ENCODE results near the gene ITGAV.

Gene ITGAV

GRCh38 chr2:186624276-186624675, 34.4 kb downstream of the ITGAV start:
- H2AFZ ChIP-seq (ENCODE audit: low read length): no peak overlapping the region
- H3K23ac ChIP-seq (ENCODE audit: low read depth, low read length, poor library complexity): no peak overlapping the region
- H4K8ac ChIP-seq (ENCODE audit: low read depth, low read length): no peak overlapping the region
- H2BK15ac ChIP-seq (ENCODE audit: low read length): no peak overlapping the region
- H3K27me3 ChIP-seq (ENCODE audit: control insufficient read depth in 3 of 3, insufficient read depth in 3 of 3, low read depth in 1 of 3, low read length in 3 of 3): no peaks in the 10 kb centered on the region
- no peaks in the 10 kb centered on the region for H3K4me1 ChIP-seq (ENCODE audit: control insufficient read depth in 2 of 2, insufficient read depth in 1 of 2, low read depth in 1 of 2, low read length in 2 of 2)
- H3K79me1 ChIP-seq (ENCODE audit: low read depth, low read length): no peaks in the 10 kb centered on the region
- no peak overlapping the region for H3K4me2 ChIP-seq (ENCODE audit: insufficient read depth, low read length, poor library complexity, severe bottlenecking)
- no peak overlapping the region for H3K4ac ChIP-seq (ENCODE audit: low read length)
- H3K27ac ChIP-seq (replicated peaks; ENCODE audit: low read length): no peak overlapping the region
- peaks cover 2 to 40% of the 10 kb centered on the region in 2 donors for H3K36me3 ChIP-seq (replicated peaks in 1 of 2; ENCODE audit: control insufficient read depth in 2 of 2, insufficient read depth in 2 of 2, low read length in 2 of 2)
- no peak for DNase-seq (ENCODE audit: low spot score)
- no peak overlapping the region for H2BK5ac ChIP-seq (ENCODE audit: low read length)
- no peak overlapping the region for H4K91ac ChIP-seq (ENCODE audit: low read depth, low read length, poor library complexity)
- no peak overlapping the region for H2AK5ac ChIP-seq (ENCODE audit: low read depth, low read length)
- H3K18ac ChIP-seq (ENCODE audit: low read length): no peak overlapping the region
- WGBS, 2 donors (ENCODE audit: extremely low coverage in 2 of 2, insufficient read length in 2 of 2, insufficient replicate concordance in 1 of 2): no CpG with 5 or more reads among the region's 3 CpGs
- no peak overlapping the region for H3K14ac ChIP-seq (ENCODE audit: low read length)
- H3K9me3 ChIP-seq (replicated peaks in 1 of 2; ENCODE audit: control insufficient read depth in 2 of 2, insufficient read depth in 1 of 2, low read depth in 1 of 2, low read length in 2 of 2): no peaks in the 10 kb centered on the region
- H2BK12ac ChIP-seq (ENCODE audit: low read length): no peak overlapping the region
- no peak overlapping the region for H3K9ac ChIP-seq (ENCODE audit: low read depth, low read length, poor library complexity)
- no peak overlapping the region for H2BK120ac ChIP-seq (ENCODE audit: low read depth, low read length)
- no peak overlapping the region for H3K4me3 ChIP-seq (ENCODE audit: low read length in 2 of 2)

GRCh38 chr2:186629250-186629996, 39.6 kb downstream of the ITGAV start:
- H3K4me3 ChIP-seq (ENCODE audit: low read length in 2 of 2): no peak overlapping the region
- no peak for DNase-seq (ENCODE audit: low spot score)
- H4K91ac ChIP-seq (ENCODE audit: low read depth, low read length, poor library complexity): no peak overlapping the region
- H3K36me3 ChIP-seq (replicated peaks in 1 of 2; ENCODE audit: control insufficient read depth in 2 of 2, insufficient read depth in 2 of 2, low read length in 2 of 2): peaks cover 0 to 19% of the 10 kb centered on the region in 2 donors
- no peak overlapping the region for H2BK5ac ChIP-seq (ENCODE audit: low read length)
- no peaks in the 10 kb centered on the region for H3K27me3 ChIP-seq (ENCODE audit: control insufficient read depth in 3 of 3, insufficient read depth in 3 of 3, low read depth in 1 of 3, low read length in 3 of 3)
- H3K4ac ChIP-seq (ENCODE audit: low read length): no peak overlapping the region
- no peaks in the 10 kb centered on the region for H3K9me3 ChIP-seq (replicated peaks in 1 of 2; ENCODE audit: control insufficient read depth in 2 of 2, insufficient read depth in 1 of 2, low read depth in 1 of 2, low read length in 2 of 2)
- no peak overlapping the region for H3K4me2 ChIP-seq (ENCODE audit: insufficient read depth, low read length, poor library complexity, severe bottlenecking)
- H3K23ac ChIP-seq (ENCODE audit: low read depth, low read length, poor library complexity): no peak overlapping the region
- H2BK12ac ChIP-seq (ENCODE audit: low read length): no peak overlapping the region
- no peaks in the 10 kb centered on the region for H3K4me1 ChIP-seq (ENCODE audit: control insufficient read depth in 2 of 2, insufficient read depth in 1 of 2, low read depth in 1 of 2, low read length in 2 of 2)
- no peak overlapping the region for H3K9ac ChIP-seq (ENCODE audit: low read depth, low read length, poor library complexity)
- H3K14ac ChIP-seq (ENCODE audit: low read length): no peak overlapping the region
- WGBS, 2 donors (ENCODE audit: extremely low coverage in 2 of 2, insufficient read length in 2 of 2, insufficient replicate concordance in 1 of 2): no CpG with 5 or more reads among the region's 1 CpG
- H2BK15ac ChIP-seq (ENCODE audit: low read length): no peak overlapping the region
- no peak overlapping the region for H4K8ac ChIP-seq (ENCODE audit: low read depth, low read length)
- H2AFZ ChIP-seq (ENCODE audit: low read length): no peak overlapping the region
- H3K18ac ChIP-seq (ENCODE audit: low read length): no peak overlapping the region
- H2BK120ac ChIP-seq (ENCODE audit: low read depth, low read length): no peak overlapping the region
- H3K27ac ChIP-seq (replicated peaks; ENCODE audit: low read length): no peak overlapping the region
- no peaks in the 10 kb centered on the region for H3K79me1 ChIP-seq (ENCODE audit: low read depth, low read length)
- no peak overlapping the region for H2AK5ac ChIP-seq (ENCODE audit: low read depth, low read length)

GRCh38 chr2:186632417-186632816, 42.6 kb downstream of the ITGAV start:
- no peak for DNase-seq (ENCODE audit: low spot score)
- Histone ChIP-seq H3K27me3 (ENCODE audit: control insufficient read depth in 3 of 3, insufficient read depth in 3 of 3, low read depth in 1 of 3, low read length in 3 of 3) (no peaks in the 10 kb centered on the region), H3K4me2 (ENCODE audit: insufficient read depth, low read length, poor library complexity, severe bottlenecking) (no peak overlapping the region), H2AFZ (ENCODE audit: low read length) (no peak overlapping the region), H3K79me1 (ENCODE audit: low read depth, low read length) (no peaks in the 10 kb centered on the region), H3K14ac (ENCODE audit: low read length) (no peak overlapping the region), H2BK120ac (ENCODE audit: low read depth, low read length) (no peak overlapping the region), H3K18ac (ENCODE audit: low read length) (no peak overlapping the region), H2BK15ac (ENCODE audit: low read length) (no peak overlapping the region), H3K4me1 (ENCODE audit: control insufficient read depth in 2 of 2, insufficient read depth in 1 of 2, low read depth in 1 of 2, low read length in 2 of 2) (no peaks in the 10 kb centered on the region), H2BK12ac (ENCODE audit: low read length) (no peak overlapping the region), H3K9me3 (replicated peaks in 1 of 2; ENCODE audit: control insufficient read depth in 2 of 2, insufficient read depth in 1 of 2, low read depth in 1 of 2, low read length in 2 of 2) (no peaks in the 10 kb centered on the region), H3K36me3 (replicated peaks in 1 of 2; ENCODE audit: control insufficient read depth in 2 of 2, insufficient read depth in 2 of 2, low read length in 2 of 2) (peaks cover 0 to 24% of the 10 kb centered on the region in 2 donors), H3K23ac (ENCODE audit: low read depth, low read length, poor library complexity) (no peak overlapping the region), H2BK5ac (ENCODE audit: low read length) (no peak overlapping the region), H2AK5ac (ENCODE audit: low read depth, low read length) (no peak overlapping the region), H3K27ac (replicated peaks; ENCODE audit: low read length) (no peak overlapping the region), H4K91ac (ENCODE audit: low read depth, low read length, poor library complexity) (no peak overlapping the region), H3K4ac (ENCODE audit: low read length) (no peak overlapping the region), H3K9ac (ENCODE audit: low read depth, low read length, poor library complexity) (no peak overlapping the region), H4K8ac (ENCODE audit: low read depth, low read length) (no peak overlapping the region), H3K4me3 (ENCODE audit: low read length in 2 of 2) (no peak overlapping the region)
- WGBS, 2 donors (ENCODE audit: extremely low coverage in 2 of 2, insufficient read length in 2 of 2, insufficient replicate concordance in 1 of 2): no CpG with 5 or more reads among the region's 2 CpGs

- Histone ChIP-seq H3K4me3 (ENCODE audit: low read length in 2 of 2) (no peak overlapping the region), H2BK12ac (ENCODE audit: low read length) (no peak overlapping the region), H3K14ac (ENCODE audit: low read length) (no peak overlapping the region), H3K9me3 (replicated peaks in 1 of 2; ENCODE audit: control insufficient read depth in 2 of 2, insufficient read depth in 1 of 2, low read depth in 1 of 2, low read length in 2 of 2) (no peaks in the 10 kb centered on the region), H3K27me3 (ENCODE audit: control insufficient read depth in 3 of 3, insufficient read depth in 3 of 3, low read depth in 1 of 3, low read length in 3 of 3) (no peaks in the 10 kb centered on the region), H2BK15ac (ENCODE audit: low read length) (no peak overlapping the region), H3K18ac (ENCODE audit: low read length) (no peak overlapping the region), H3K23ac (ENCODE audit: low read depth, low read length, poor library complexity) (no peak overlapping the region), H2AFZ (ENCODE audit: low read length) (no peak overlapping the region), H3K36me3 (replicated peaks in 1 of 2; ENCODE audit: control insufficient read depth in 2 of 2, insufficient read depth in 2 of 2, low read length in 2 of 2) (peaks cover 0 to 40% of the 10 kb centered on the region in 2 donors), H2BK5ac (ENCODE audit: low read length) (no peak overlapping the region), H3K79me1 (ENCODE audit: low read depth, low read length) (no peaks in the 10 kb centered on the region), H3K9ac (ENCODE audit: low read depth, low read length, poor library complexity) (no peak overlapping the region), H2BK120ac (ENCODE audit: low read depth, low read length) (no peak overlapping the region), H3K4me2 (ENCODE audit: insufficient read depth, low read length, poor library complexity, severe bottlenecking) (no peak overlapping the region), H3K27ac (replicated peaks; ENCODE audit: low read length) (no peak overlapping the region), H2AK5ac (ENCODE audit: low read depth, low read length) (no peak overlapping the region), H4K91ac (ENCODE audit: low read depth, low read length, poor library complexity) (no peak overlapping the region), H3K4ac (ENCODE audit: low read length) (no peak overlapping the region), H3K4me1 (ENCODE audit: control insufficient read depth in 2 of 2, insufficient read depth in 1 of 2, low read depth in 1 of 2, low read length in 2 of 2) (no peaks in the 10 kb centered on the region), H4K8ac (ENCODE audit: low read depth, low read length) (no peak overlapping the region)
- no peak for DNase-seq (ENCODE audit: low spot score)
These were observed 44.8 kb downstream of the ITGAV start for GRCh38 chr2:186634701-186635100.
